Measurements from ENCODE around the gene PLSCR4. TPM values are rescaled to one million over a fixed set of nuclear protein-coding genes. Genes with fewer than 3 reads are reported as not detected.
A peak's percentile ranks its signal among the peaks of the same experiment; 100 is the strongest.

PLSCR4 gene
- total RNA-seq, 4 donors from 2014 or later: 19.7 to 87.7 (median 41.0) TPM

GRCh38 chr3:146249921-146250320, 984 bp downstream of the PLSCR4 start:
- peak overlapping the region; percentile 61 to 87 (median 83) for H3K4me3 ChIP-seq
- no peaks in the 10 kb centered on the region for H3K27me3 ChIP-seq
- in situ Hi-C loops (cut with MboI; ENCODE audit: low pct_ligation_motif_present in 1 of 4, low pct_unique_long_range_greater_than_20kb in 1 of 4, low sequenced_read_pairs in 3 of 4): no loop called here
- no peaks in the 10 kb centered on the region for H3K9me3 ChIP-seq
- DNase-seq: no peak
- peaks cover 4 to 38% (median 12%) of the 10 kb centered on the region in 4 donors for H3K4me1 ChIP-seq
- 44 to 67% methylated on average over 1 of the region's 1 CpG for WGBS, 2 donors (ENCODE audit: low coverage in 1 of 2)
- no peaks in the 10 kb centered on the region for H3K36me3 ChIP-seq
- intact Hi-C loops (cut with DNase I; ENCODE audit: low total_unique reads): no loop called here
- H3K27ac ChIP-seq: peak overlapping the region; percentile 88 to 98 (median 96)
- TF ChIP-seq POLR2AphosphoS5 (IDR thresholded peaks at IDR 0.05) (no peak), EP300 (IDR thresholded peaks at IDR 0.05; ENCODE audit: low read depth) (no peak), CTCF (IDR thresholded peaks at IDR 0.05) (no peak), POLR2A (IDR thresholded peaks at IDR 0.05) (no peak)

- Histone ChIP-seq H3K4me1 (peaks cover 4 to 39% (median 12%) of the 10 kb centered on the region in 4 donors), H3K27ac (peak overlapping the region in 1 of 4 donors; percentile 28)
- intact Hi-C loops (cut with DNase I; ENCODE audit: low total_unique reads): no loop called here
These were observed 3.0 kb downstream of the PLSCR4 start for GRCh38 chr3:146247911-146248310.

GRCh38 chr3:146246526-146246925, 4.4 kb downstream of the PLSCR4 start:
- no peak overlapping the region for H3K27ac ChIP-seq
- intact Hi-C loops (cut with DNase I; ENCODE audit: low total_unique reads): no loop called here

More at GRCh38 chr3:146247911-146248310, 3.0 kb downstream of the PLSCR4 start:
- H3K4me3 ChIP-seq: no peak overlapping the region
- in situ Hi-C loops (cut with MboI; ENCODE audit: low pct_ligation_motif_present in 1 of 4, low pct_unique_long_range_greater_than_20kb in 1 of 4, low sequenced_read_pairs in 3 of 4): no loop called here
- H3K36me3 ChIP-seq: no peaks in the 10 kb centered on the region
- 80 to 93% methylated on average over 1 of the region's 1 CpG for WGBS, 2 donors (ENCODE audit: low coverage in 1 of 2)
- TF ChIP-seq CTCF (IDR thresholded peaks at IDR 0.05): no peak
- TF ChIP-seq EP300 (IDR thresholded peaks at IDR 0.05; ENCODE audit: low read depth): no peak
- no peak for TF ChIP-seq POLR2A (IDR thresholded peaks at IDR 0.05)
- TF ChIP-seq POLR2AphosphoS5 (IDR thresholded peaks at IDR 0.05): no peak
- no peaks in the 10 kb centered on the region for H3K9me3 ChIP-seq
- no peaks in the 10 kb centered on the region for H3K27me3 ChIP-seq
- no peak for DNase-seq

GRCh38 chr3:146243559-146243958, 7.3 kb downstream of the PLSCR4 start:
- Histone ChIP-seq H3K27me3 (no peaks in the 10 kb centered on the region), H3K36me3 (no peaks in the 10 kb centered on the region), H3K4me3 (no peak overlapping the region), H3K27ac (no peak overlapping the region), H3K9me3 (no peaks in the 10 kb centered on the region), H3K4me1 (peaks cover 0 to 29% (median 3%) of the 10 kb centered on the region in 4 donors)
- no peak for TF ChIP-seq POLR2AphosphoS5 (IDR thresholded peaks at IDR 0.05)
- no peak for TF ChIP-seq POLR2A (IDR thresholded peaks at IDR 0.05)
- TF ChIP-seq CTCF (IDR thresholded peaks at IDR 0.05): no peak
- TF ChIP-seq EP300 (IDR thresholded peaks at IDR 0.05; ENCODE audit: low read depth): no peak
- DNase-seq: no peak
- WGBS, 2 donors (ENCODE audit: low coverage in 1 of 2): 82 to 89% methylated on average over 1 of the region's 1 CpG
- intact Hi-C loops (cut with DNase I; ENCODE audit: low total_unique reads): no loop called here
- in situ Hi-C loops (cut with MboI; ENCODE audit: low pct_ligation_motif_present in 1 of 4, low pct_unique_long_range_greater_than_20kb in 1 of 4, low sequenced_read_pairs in 3 of 4): no loop called here

More at GRCh38 chr3:146246526-146246925, 4.4 kb downstream of the PLSCR4 start:
- no peak overlapping the region for H3K4me3 ChIP-seq
- DNase-seq: no peak
- TF ChIP-seq CTCF (IDR thresholded peaks at IDR 0.05) (no peak), EP300 (IDR thresholded peaks at IDR 0.05; ENCODE audit: low read depth) (no peak), POLR2A (IDR thresholded peaks at IDR 0.05) (no peak), POLR2AphosphoS5 (IDR thresholded peaks at IDR 0.05) (no peak)
- H3K9me3 ChIP-seq: no peaks in the 10 kb centered on the region
- in situ Hi-C loops (cut with MboI; ENCODE audit: low pct_ligation_motif_present in 1 of 4, low pct_unique_long_range_greater_than_20kb in 1 of 4, low sequenced_read_pairs in 3 of 4): no loop called here
- H3K36me3 ChIP-seq: no peaks in the 10 kb centered on the region
- 40 to 57% methylated on average over 2 of the region's 2 CpGs for WGBS, 2 donors (ENCODE audit: low coverage in 1 of 2)
- peaks cover 4 to 43% (median 10%) of the 10 kb centered on the region in 4 donors for H3K4me1 ChIP-seq
- no peaks in the 10 kb centered on the region for H3K27me3 ChIP-seq

Data from transverse colon (tissue), 4 donors.